ENCODE data around the gene SCAMP5.

DNA sequence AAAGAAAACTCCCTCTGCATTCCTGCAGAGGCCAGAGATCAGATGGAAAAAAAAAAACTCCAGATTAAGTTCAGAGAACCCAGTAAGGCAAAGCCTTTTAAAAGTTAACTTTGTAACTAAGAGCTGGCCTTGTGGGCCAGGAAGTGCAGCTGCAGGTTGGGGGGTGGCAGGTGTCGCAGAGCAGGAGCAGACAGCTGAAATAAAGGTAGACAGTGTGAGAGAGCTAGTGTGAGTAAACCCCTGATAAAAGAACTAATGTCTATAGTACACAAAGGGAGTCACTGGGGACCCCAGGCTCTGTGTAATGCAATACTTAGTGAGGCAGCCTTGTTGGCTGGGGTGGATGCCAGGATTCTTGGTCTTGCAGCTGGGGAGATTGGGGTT is 70.1 kb downstream of the SCAMP5 start:
- TF ChIP-seq YY1 (IDR thresholded peaks at IDR 0.05; ENCODE audit: extremely low read depth, insufficient replicate concordance, low read depth, low read length) (no peak), TCF7L2 (IDR thresholded peaks at IDR 0.05; ENCODE audit: borderline replicate concordance, extremely low read depth, insufficient read depth, insufficient read length) (no peak), REST (IDR thresholded peaks at IDR 0.05; ENCODE audit: low read depth) (no peak), CTCF (IDR thresholded peaks at IDR 0.05 in 2 of 3, conservative IDR thresholded peaks at IDR 0.05 in 1 of 3; ENCODE audit: borderline replicate concordance in 1 of 3, insufficient read depth in 1 of 3, low read depth in 2 of 3, low read length in 2 of 3) (no peak), POLR2A (IDR thresholded peaks at IDR 0.05; ENCODE audit: borderline replicate concordance, extremely low read depth, insufficient read depth, insufficient read length) (no peak), EGR1 (IDR thresholded peaks at IDR 0.05; ENCODE audit: low read depth) (no peak), SIN3A (IDR thresholded peaks at IDR 0.05; ENCODE audit: low read depth) (no peak), POLR2AphosphoS5 (IDR thresholded peaks at IDR 0.05; ENCODE audit: low read depth, low read length) (no peak), ELF1 (IDR thresholded peaks at IDR 0.05; ENCODE audit: borderline replicate concordance, low read depth) (no peak), JUND (IDR thresholded peaks at IDR 0.05) (no peak)
